Measurements from ENCODE around the gene GGA3. TPM values are rescaled to one million over a fixed set of nuclear protein-coding genes. Genes with fewer than 3 reads are reported as not detected.
"Not testable (repeated sequence)": the region's sequence is repeated elsewhere in the genome, so short reads cannot be mapped to it uniquely, and the experiment has no call there.

GGA3 gene
- total RNA-seq = 17.6 TPM

GRCh38 chr17:75261336-75262111 is at the start of gene GGA3, which contains the start of gene MRPS7:
TSS of gene GGA3 (minus strand) at chr17:75261606. CDS start at chr17:75261587, 19 bp downstream.
TSS of gene MRPS7 (plus strand) at chr17:75261879. CDS start at chr17:75261901, 22 bp downstream.
- DNase-seq = peak; percentile 92

- DNase-seq = no peak
Measured at GRCh38 chr17:75308732-75309629, 47.6 kb upstream of the GGA3 start.

- DNase-seq = no peak
Measured at GRCh38 chr17:75307957-75308731, 46.7 kb upstream of the GGA3 start.

- no peak for DNase-seq
Measured at GRCh38 chr17:75301502-75302206, 40.2 kb upstream of the GGA3 start.

- no peak for DNase-seq
Measured at GRCh38 chr17:75301049-75301448, 39.6 kb upstream of the GGA3 start.

GRCh38 chr17:75300280-75300679 is 38.9 kb upstream of the GGA3 start:
- no peak for DNase-seq

GRCh38 chr17:75295201-75296158 is 34.1 kb upstream of the GGA3 start:
- no peak for DNase-seq

GRCh38 chr17:75292810-75293448 is 31.5 kb upstream of the GGA3 start:
- not testable (repeated sequence) for DNase-seq

GRCh38 chr17:75289832-75290337 is 28.5 kb upstream of the GGA3 start:
- DNase-seq = no peak

GRCh38 chr17:75289115-75289831 is 27.9 kb upstream of the GGA3 start, which contains the start of gene SLC25A19:
TSS of gene SLC25A19 (minus strand) at chr17:75289433. CDS start at chr17:75286764, 2,669 bp downstream.
- peak; percentile 97 for DNase-seq

GRCh38 chr17:75288770-75289114 is 27.3 kb upstream of the GGA3 start:
- DNase-seq = peak; percentile 71

GRCh38 chr17:75288359-75288758 is 27.0 kb upstream of the GGA3 start:
- no peak for DNase-seq

GRCh38 chr17:75287221-75287620 is 25.8 kb upstream of the GGA3 start:
- no peak for DNase-seq

GRCh38 chr17:75285123-75285522 is 23.7 kb upstream of the GGA3 start:
- DNase-seq = no peak

- not testable (repeated sequence) for DNase-seq
Measured at GRCh38 chr17:75280189-75280588, 18.8 kb upstream of the GGA3 start.

- no peak for DNase-seq
Measured at GRCh38 chr17:75277664-75278071, 16.3 kb upstream of the GGA3 start.

- DNase-seq = no peak
Measured at GRCh38 chr17:75273977-75274708, 12.7 kb upstream of the GGA3 start.

GRCh38 chr17:75272848-75273184 is 11.4 kb upstream of the GGA3 start:
- DNase-seq = no peak
